SK-N-SH (cell line): ENCODE measurements around the gene CDH13.

ENCODE experiments used
- EP300 ChIP-seq, 2 experiments: IDR thresholded peaks; 2 replicates each; pipeline versions ENCODE4 v1.4.0 to v1.6.1; 2012; ENCODE audit warnings: borderline replicate concordance in 1 of 2, low read depth in 1 of 2, low read length in 1 of 2
- MXI1 ChIP-seq: IDR thresholded peaks from 2 replicates; pipeline ENCODE4 v1.6.1; 2012; ENCODE audit warnings: mild to moderate bottlenecking, low read depth, low read length, improper control_type of control experiment
- POLR2AphosphoS5 ChIP-seq: IDR thresholded peaks from 2 replicates; pipeline ENCODE4 v1.6.1; 2012; ENCODE audit warnings: low read depth, low read length
- RCOR1 ChIP-seq: fragments of 150-350 bp; IDR thresholded peaks from 2 replicates; pipeline ENCODE4 v1.6.1; 2017; ENCODE audit warnings: antibody characterized with exemption, low read length
- RFX5 ChIP-seq: IDR thresholded peaks from 2 replicates; pipeline ENCODE4 v1.6.1; 2012; ENCODE audit warnings: mild to moderate bottlenecking, improper control_type of control experiment, low read length
- SIN3A ChIP-seq: IDR thresholded peaks from 2 replicates; pipeline ENCODE4 v1.6.1; 2012; ENCODE audit warnings: low read depth, mild to moderate bottlenecking, low read length, moderate library complexity, borderline replicate concordance
- TF ChIP-seq, protein P1 (sequence below): fragments of 200-600 bp; sonication (generic); IDR thresholded peaks from 2 replicates; pipeline ENCODE4 v1.6.1; 2017; ENCODE audit warnings: antibody characterized with exemption, mild to moderate bottlenecking, moderate library complexity
- TF ChIP-seq, protein P2 (sequence below): IDR thresholded peaks from 2 replicates; pipeline ENCODE4 v1.4.0; 2012; ENCODE audit warnings: low read depth

DNA sequence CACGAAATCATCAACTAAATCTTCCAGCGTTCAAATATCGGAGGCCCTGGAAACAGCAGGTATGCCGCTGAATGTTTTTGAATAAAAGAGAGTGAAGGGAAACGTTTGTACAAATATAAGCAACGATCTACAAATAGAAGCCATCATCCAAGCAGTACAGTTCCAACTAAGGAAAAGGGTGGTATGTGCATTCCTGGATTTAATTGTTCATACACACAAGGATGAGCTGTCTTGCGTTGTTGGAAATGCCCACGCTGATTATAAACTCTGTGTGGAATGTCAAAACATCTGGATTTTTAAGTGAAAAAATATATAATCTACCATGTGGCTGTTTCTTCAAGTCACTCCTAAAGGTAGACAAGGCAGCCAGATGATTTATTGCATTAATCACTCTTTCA, 989.2 kb downstream of the CDH13 start:
- TF ChIP-seq RFX5 (no peak), MXI1 (no peak), EP300 (IDR thresholded peaks at IDR 0.05; ENCODE audit: borderline replicate concordance in 1 of 2, low read depth in 1 of 2, low read length in 1 of 2) (no peak), SIN3A (no peak), POLR2AphosphoS5 (no peak), RCOR1 (no peak)
- TF ChIP-seq, protein P1, sequence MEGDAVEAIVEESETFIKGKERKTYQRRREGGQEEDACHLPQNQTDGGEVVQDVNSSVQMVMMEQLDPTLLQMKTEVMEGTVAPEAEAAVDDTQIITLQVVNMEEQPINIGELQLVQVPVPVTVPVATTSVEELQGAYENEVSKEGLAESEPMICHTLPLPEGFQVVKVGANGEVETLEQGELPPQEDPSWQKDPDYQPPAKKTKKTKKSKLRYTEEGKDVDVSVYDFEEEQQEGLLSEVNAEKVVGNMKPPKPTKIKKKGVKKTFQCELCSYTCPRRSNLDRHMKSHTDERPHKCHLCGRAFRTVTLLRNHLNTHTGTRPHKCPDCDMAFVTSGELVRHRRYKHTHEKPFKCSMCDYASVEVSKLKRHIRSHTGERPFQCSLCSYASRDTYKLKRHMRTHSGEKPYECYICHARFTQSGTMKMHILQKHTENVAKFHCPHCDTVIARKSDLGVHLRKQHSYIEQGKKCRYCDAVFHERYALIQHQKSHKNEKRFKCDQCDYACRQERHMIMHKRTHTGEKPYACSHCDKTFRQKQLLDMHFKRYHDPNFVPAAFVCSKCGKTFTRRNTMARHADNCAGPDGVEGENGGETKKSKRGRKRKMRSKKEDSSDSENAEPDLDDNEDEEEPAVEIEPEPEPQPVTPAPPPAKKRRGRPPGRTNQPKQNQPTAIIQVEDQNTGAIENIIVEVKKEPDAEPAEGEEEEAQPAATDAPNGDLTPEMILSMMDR: no peak
- TF ChIP-seq, protein P2, sequence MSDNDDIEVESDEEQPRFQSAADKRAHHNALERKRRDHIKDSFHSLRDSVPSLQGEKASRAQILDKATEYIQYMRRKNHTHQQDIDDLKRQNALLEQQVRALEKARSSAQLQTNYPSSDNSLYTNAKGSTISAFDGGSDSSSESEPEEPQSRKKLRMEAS: no peak
